Activated CD4-positive, CD25-positive, alpha-beta regulatory T cell treated with anti-CD3 and anti-CD28 coated beads, Interleukin-2, amount 50 U/mL, for 72 hours (primary cell): ENCODE data around the gene MT2A.

Source experiments
- DNase-seq: peaks from one replicate; pipeline ENCODE4 v3.0.0; 2021

Gene MT2A

GRCh38 chr16:56641166-56641565 lies 32.8 kb downstream of the MT2A start:
- DNase-seq, result no peak

GRCh38 chr16:56643080-56643778 lies 34.8 kb downstream of the MT2A start:
- DNase-seq, result peak; percentile 68

DNA sequence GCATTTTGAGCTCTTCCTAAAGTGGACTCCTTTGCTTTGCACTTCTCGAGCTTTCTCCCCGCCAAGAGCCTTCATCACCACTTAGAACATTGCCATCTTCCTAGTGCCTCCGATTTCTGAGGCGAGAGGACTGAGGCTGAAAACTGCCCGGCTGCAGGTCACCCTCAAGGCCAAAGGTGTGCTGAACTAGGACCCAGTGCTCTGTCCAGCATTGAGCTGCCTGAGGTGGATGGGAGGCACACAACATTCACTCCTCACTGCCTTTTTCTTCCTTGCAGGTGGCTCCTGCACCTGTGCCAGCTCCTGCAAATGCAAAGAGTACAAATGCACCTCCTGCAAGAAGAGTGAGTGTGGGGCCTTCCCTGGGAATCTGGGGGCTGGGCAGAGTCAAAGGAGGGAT lies 35.4 kb downstream of the MT2A start:
- no peak for DNase-seq

- DNase-seq, result no peak
Measured at GRCh38 chr16:56645311-56645710, 36.9 kb downstream of the MT2A start.

DNA sequence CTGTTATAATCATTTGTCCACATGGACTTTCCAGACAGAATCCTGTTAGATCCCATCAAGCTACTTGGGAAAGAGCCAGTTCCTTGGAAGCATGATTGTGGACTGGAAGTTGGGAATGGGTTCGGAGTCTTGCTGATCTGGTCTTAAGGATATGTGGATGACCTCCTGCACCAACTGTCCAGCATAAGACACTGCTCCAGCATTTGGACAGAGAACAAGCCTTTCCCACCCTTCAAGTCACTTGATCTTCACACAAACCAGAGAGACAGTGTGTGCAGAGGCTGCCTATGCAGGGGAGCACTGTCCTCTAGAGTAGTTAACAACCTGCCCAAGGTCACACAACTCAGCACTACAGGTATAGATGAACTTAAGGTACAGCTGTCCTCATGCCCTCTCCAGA lies 37.5 kb downstream of the MT2A start:
- no peak for DNase-seq

DNA sequence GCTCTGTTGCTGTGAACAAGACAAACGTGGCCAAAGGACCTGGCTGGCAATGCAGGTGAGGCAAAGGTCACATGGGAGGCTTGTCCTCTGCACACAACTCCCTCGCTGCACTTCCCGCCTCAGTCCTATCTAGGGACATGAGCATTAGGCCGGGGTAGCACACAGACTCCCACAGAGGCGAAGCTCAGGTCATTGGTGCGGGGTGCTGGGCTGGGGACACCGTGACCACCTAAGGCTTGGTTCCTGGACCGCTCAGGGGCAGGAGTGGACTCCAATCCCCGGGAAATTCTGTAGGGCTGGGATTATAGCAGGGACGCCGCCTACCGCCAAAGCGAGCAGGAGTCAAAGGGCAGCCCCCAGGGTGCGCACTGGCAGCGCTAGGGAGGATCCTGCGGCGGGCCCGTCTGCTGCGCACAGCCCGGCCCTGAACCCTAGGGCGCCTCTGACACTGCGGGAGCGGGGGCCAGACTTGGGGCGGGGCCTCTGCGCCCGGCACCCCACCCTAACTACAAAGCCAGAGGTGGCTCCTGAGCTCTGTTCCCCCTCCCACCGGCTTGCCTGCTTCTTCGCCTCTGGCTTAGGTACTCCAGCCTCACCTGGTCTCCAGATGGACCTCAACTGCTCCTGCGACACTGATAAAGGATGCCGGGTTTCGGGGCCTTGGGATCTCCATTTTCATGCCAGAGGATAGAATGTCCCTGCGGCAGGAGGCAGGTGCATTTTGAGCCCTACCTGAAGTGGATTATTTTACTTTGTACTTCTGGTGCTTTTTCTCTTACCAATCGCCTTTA lies 39.5 kb downstream of the MT2A start:
- no peak for DNase-seq

- DNase-seq, result no peak
Measured at GRCh38 chr16:56649271-56649670, 40.9 kb downstream of the MT2A start.

DNA sequence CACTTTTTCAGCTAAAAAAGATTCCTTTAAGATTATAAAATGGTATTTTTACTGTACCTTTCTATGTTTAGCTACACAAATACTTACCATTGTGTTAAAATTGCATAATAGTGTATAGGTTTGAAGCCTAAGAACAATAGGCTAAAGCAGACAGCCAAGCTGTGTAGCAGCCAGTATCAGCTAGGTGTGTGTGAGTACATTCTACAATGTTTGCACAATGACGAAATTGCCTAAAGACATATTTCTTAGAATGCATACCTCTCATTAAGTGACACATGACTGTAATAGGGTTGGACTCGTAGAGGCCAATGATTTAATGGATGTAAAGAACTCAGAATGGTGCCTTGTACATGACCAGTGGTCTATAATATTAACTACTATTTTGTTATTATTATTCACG lies 41.4 kb downstream of the MT2A start:
- DNase-seq, result no peak

DNA sequence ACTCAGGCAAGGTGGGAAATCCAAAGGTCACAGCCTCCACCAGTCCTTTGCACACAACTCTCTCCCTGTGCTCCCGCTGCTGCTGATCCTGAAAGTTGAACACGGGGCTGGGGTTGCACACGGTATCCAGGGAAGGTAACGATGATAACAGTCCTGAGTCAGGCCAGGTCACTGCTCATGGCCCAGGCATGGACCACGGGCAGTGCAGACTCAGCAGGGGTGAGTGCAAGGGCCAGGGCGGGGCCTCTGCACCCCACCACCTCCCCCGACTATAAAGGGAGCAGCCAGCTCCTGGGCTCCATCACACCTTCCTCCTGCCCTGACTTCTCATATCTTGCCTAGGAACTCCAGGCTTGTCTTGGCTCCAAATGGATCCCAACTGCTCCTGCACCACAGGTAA lies 43.2 kb downstream of the MT2A start, which contains the start of gene MT1B:
Gene MT1B, plus strand, starts transcription at position 301 of the 400 bp plus-strand sequence. Its CDS starts 68 bp downstream, at position 369.
- no peak for DNase-seq

GRCh38 chr16:56652600-56652999 lies 44.2 kb downstream of the MT2A start:
- no peak for DNase-seq

GRCh38 chr16:56653218-56653617 lies 44.8 kb downstream of the MT2A start:
- no peak for DNase-seq

- DNase-seq, result peak; percentile 56
Measured at GRCh38 chr16:56657555-56658326, 49.4 kb downstream of the MT2A start, which contains the start of gene MT1F. TSS of gene MT1F (plus strand) at chr16:56657959. CDS start at chr16:56658059, 100 bp downstream.

DNA sequence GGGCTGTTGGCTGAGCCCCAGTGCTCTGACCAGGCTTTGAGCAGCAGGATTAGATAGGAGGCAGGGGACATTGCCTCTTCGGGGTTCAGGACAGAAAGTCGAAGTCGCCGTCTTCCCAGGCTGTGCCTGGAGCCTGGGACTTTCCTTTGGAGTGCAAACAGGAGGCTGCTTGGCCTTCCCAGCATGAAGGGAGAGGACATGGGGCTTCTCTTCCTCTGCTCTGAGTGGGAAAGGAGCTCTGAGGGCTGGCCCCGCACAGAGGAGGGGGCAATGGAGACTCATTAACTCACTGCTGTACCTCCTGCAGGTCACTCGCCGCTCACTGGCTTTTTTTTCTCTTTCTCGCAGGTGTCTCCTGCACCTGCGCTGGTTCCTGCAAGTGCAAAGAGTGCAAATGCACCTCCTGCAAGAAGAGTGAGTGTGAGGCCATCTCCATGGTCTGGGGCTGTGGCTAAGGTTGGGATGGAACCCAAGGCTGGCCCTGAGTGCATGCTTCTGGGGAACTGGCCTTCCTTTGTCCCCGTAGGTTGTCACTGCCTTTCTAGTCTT lies 50.0 kb downstream of the MT2A start:
- no peak for DNase-seq
